H1 (cell line): Measurements from ENCODE around the gene NUDT7. TPM values are rescaled to one million over a fixed set of nuclear protein-coding genes. Genes with fewer than 3 reads are reported as not detected.

Source experiments
- CTCF ChIA-PET: fragments of 300-600 bp; sonication (Branson Sonifier 250); formaldehyde crosslinking; loops from one replicate; lab custom pipeline; 2021; ENCODE audit not compliant: partially characterized antibody; lab: Charles Lee
- POLR2A ChIA-PET: fragments of 300-600 bp; sonication (Branson Sonifier 250); formaldehyde crosslinking; loops from one replicate; lab custom pipeline; 2021; ENCODE audit warnings: inconsistent platforms; ENCODE audit not compliant: partially characterized antibody; lab: Charles Lee
- DNase-seq, 2 experiments: peaks; one replicate each; pipeline versions ENCODE4 v3.0.0 to v3.0.0-alpha.2; 2010 to 2022; ENCODE audit warnings: low spot score in 2 of 2, low read depth in 1 of 2, mixed read lengths in 1 of 2
- FAIRE-seq: peaks from 2 replicates; lab custom pipeline; 2011; peaks lifted over from hg19 to GRCh38; lab: Jason Lieb, UNC
- H2AFZ ChIP-seq: 2 replicates; pipeline ENCODE4 v1.8.1; 2012; ENCODE audit warnings: low read length, inconsistent platforms
- H2AK5ac ChIP-seq: 2 replicates; pipeline ENCODE4 v1.6.1; 2013; ENCODE audit warnings: low read depth, low read length
- H2BK120ac ChIP-seq: replicated peaks from 2 replicates; pipeline ENCODE3; 2013; ENCODE audit warnings: low read depth, low read length, inconsistent platforms
- H2BK12ac ChIP-seq: 2 replicates; pipeline ENCODE4 v1.6.1; 2013; ENCODE audit warnings: low read depth, low read length
- H2BK15ac ChIP-seq: 2 replicates; pipeline ENCODE4 v1.6.1; 2013; ENCODE audit warnings: low read length
- H2BK20ac ChIP-seq: 2 replicates; pipeline ENCODE4 v1.6.1; 2013; ENCODE audit warnings: low read length
- H2BK5ac ChIP-seq: 2 replicates; pipeline ENCODE4 v1.6.1; 2013; ENCODE audit warnings: low read depth, low read length
- H3K14ac ChIP-seq: 2 replicates; pipeline ENCODE4 v1.6.1; 2013; ENCODE audit warnings: inconsistent platforms; ENCODE audit not compliant: insufficient read length
- H3K18ac ChIP-seq: 2 replicates; pipeline ENCODE4 v1.6.1; 2013; ENCODE audit warnings: low read length; ENCODE audit errors: extremely low read depth
- H3K23ac ChIP-seq: 2 replicates; pipeline ENCODE4 v1.6.1; 2013; ENCODE audit warnings: inconsistent platforms; ENCODE audit not compliant: insufficient read length
- H3K23me2 ChIP-seq: 2 replicates; pipeline ENCODE4 v1.6.1; 2013; ENCODE audit warnings: low read depth, low read length
- H3K27ac ChIP-seq: 2 replicates; pipeline ENCODE4 v1.6.1; 2011; ENCODE audit warnings: low read depth, low read length, inconsistent platforms
- H3K27me3 ChIP-seq, 4 experiments: replicated peaks in 1 of 4; 1 replicate in 1 of 4; 2 replicates in 3 of 4; pipeline versions ENCODE4 v1.6.1 to v1.8.1; 2011 to 2013; ENCODE audit warnings: low read length in 3 of 4, mild to moderate bottlenecking in 3 of 4, inconsistent platforms in 2 of 4, mixed read lengths in 2 of 4, moderate library complexity in 1 of 4; ENCODE audit not compliant: control insufficient read depth in 3 of 4, insufficient read depth in 3 of 4; ENCODE audit errors: extremely low read depth in 1 of 4
- H3K36me3 ChIP-seq, 4 experiments: 2 replicates each; pipeline versions ENCODE4 v1.6.1 to v1.8.1; 2011 to 2013; ENCODE audit warnings: mild to moderate bottlenecking in 4 of 4, low read length in 3 of 4, moderate library complexity in 2 of 4, control low read depth in 1 of 4, inconsistent platforms in 1 of 4; ENCODE audit not compliant: insufficient read depth in 4 of 4, control insufficient read depth in 2 of 4
- H3K4ac ChIP-seq: replicated peaks from 2 replicates; pipeline ENCODE3; 2013; ENCODE audit warnings: low read length, low read depth, mixed read lengths, inconsistent platforms; ENCODE audit not compliant: insufficient read length
- H3K4me1 ChIP-seq, 4 experiments: replicated peaks in 1 of 4; 1 replicate in 1 of 4; 2 replicates in 3 of 4; pipeline versions ENCODE4 v1.6.1 to v1.8.1; 2011 to 2013; ENCODE audit warnings: low read length in 3 of 4, inconsistent platforms in 2 of 4, mixed read lengths in 1 of 4; ENCODE audit not compliant: insufficient read depth in 4 of 4, control insufficient read depth in 3 of 4
- H3K4me2 ChIP-seq, 2 experiments: 2 replicates each; pipeline versions ENCODE4 v1.6.1 to v1.8.1; 2011 to 2013; ENCODE audit warnings: low read depth in 2 of 2, low read length in 2 of 2, control low read depth in 1 of 2, inconsistent platforms in 1 of 2, mild to moderate bottlenecking in 1 of 2; ENCODE audit not compliant: insufficient read depth in 1 of 2
- H3K4me3 ChIP-seq, 4 experiments: fragments of 200-600, 300-600 bp in 1 of 4; sonication (generic), shearing (Covaris generic), sonication (Bioruptor Twin) in 1 of 4; 2 replicates each; pipeline versions ENCODE4 v1.5.1 to v1.8.1; 2011 to 2016; ENCODE audit warnings: low read length in 4 of 4, low read depth in 3 of 4, control low read depth in 2 of 4, inconsistent platforms in 2 of 4, mild to moderate bottlenecking in 2 of 4, mixed read lengths in 1 of 4, moderate library complexity in 1 of 4; ENCODE audit not compliant: insufficient read depth in 2 of 4; ENCODE audit errors: extremely low read depth in 1 of 4
- H3K56ac ChIP-seq: replicated peaks from 2 replicates; pipeline ENCODE3; 2013; ENCODE audit warnings: low read depth, mild to moderate bottlenecking, mixed read lengths, low read length, inconsistent platforms; ENCODE audit not compliant: insufficient read length
- H3K79me1 ChIP-seq: 2 replicates; pipeline ENCODE4 v1.6.1; 2013; ENCODE audit warnings: low read depth, low read length, control low read depth
- H3K79me2 ChIP-seq, 2 experiments: 2 replicates each; pipeline versions ENCODE4 v1.6.1 to v1.8.1; 2012 to 2013; ENCODE audit warnings: low read length in 2 of 2, mild to moderate bottlenecking in 2 of 2, inconsistent platforms in 1 of 2; ENCODE audit not compliant: insufficient read depth in 2 of 2, control insufficient read depth in 1 of 2
- H3K9ac ChIP-seq, 4 experiments: replicated peaks in 1 of 4; 1 replicate in 1 of 4; 2 replicates in 3 of 4; pipeline versions ENCODE4 v1.6.1 to v1.8.1; 2011 to 2013; ENCODE audit warnings: low read depth in 3 of 4, low read length in 3 of 4, control low read depth in 2 of 4, mild to moderate bottlenecking in 2 of 4, moderate library complexity in 2 of 4, inconsistent platforms in 1 of 4; ENCODE audit errors: extremely low read depth in 1 of 4
- H3K9me3 ChIP-seq, 2 experiments: 2 replicates each; pipeline versions ENCODE4 v1.6.1 to v1.8.1; 2012 to 2013; ENCODE audit warnings: mild to moderate bottlenecking in 2 of 2, moderate library complexity in 2 of 2, control low read depth in 1 of 2, inconsistent platforms in 1 of 2, low read depth in 1 of 2, low read length in 1 of 2, mixed read lengths in 1 of 2; ENCODE audit not compliant: insufficient read depth in 2 of 2
- H4K20me1 ChIP-seq, 2 experiments: replicated peaks in 1 of 2; 2 replicates each; pipeline versions ENCODE3 to v1.8.1; 2011 to 2013; ENCODE audit warnings: inconsistent platforms in 2 of 2, low read length in 2 of 2, mild to moderate bottlenecking in 1 of 2; ENCODE audit not compliant: insufficient read depth in 2 of 2, control insufficient read depth in 1 of 2
- H4K5ac ChIP-seq: 2 replicates; pipeline ENCODE4 v1.6.1; 2013; ENCODE audit warnings: low read length, low read depth, mixed read lengths, inconsistent platforms; ENCODE audit not compliant: insufficient read length
- H4K8ac ChIP-seq: 2 replicates; pipeline ENCODE4 v1.8.0; 2013; ENCODE audit warnings: mild to moderate bottlenecking, moderate library complexity, low read length, inconsistent platforms; ENCODE audit not compliant: insufficient read depth; ENCODE audit errors: extremely low read depth
- H4K91ac ChIP-seq: replicated peaks from 2 replicates; pipeline ENCODE3; 2013; ENCODE audit warnings: low read length, mixed read lengths, inconsistent platforms; ENCODE audit not compliant: insufficient read length
- CREB1 ChIP-seq: IDR thresholded peaks from 2 replicates; pipeline ENCODE4 v1.6.1; 2012; ENCODE audit warnings: inconsistent platforms
- CTCF ChIP-seq, 3 experiments: IDR thresholded peaks; 1 replicate in 2 of 3; 2 replicates in 1 of 3; pipeline versions ENCODE4 v1.5.1 to v1.6.1; 2011; ENCODE audit warnings: low read length in 3 of 3, mild to moderate bottlenecking in 3 of 3, inconsistent platforms in 2 of 3, low read depth in 1 of 3, moderate library complexity in 1 of 3; ENCODE audit not compliant: insufficient read depth in 1 of 3; ENCODE audit errors: control extremely low read depth in 1 of 3
- RAD21 ChIP-seq, 2 experiments: IDR thresholded peaks in 1 of 2; conservative IDR thresholded peaks in 1 of 2; 2 replicates each; pipeline ENCODE4 v1.6.1; 2011; ENCODE audit warnings: low read depth in 2 of 2, low read length in 2 of 2, improper control_type of control experiment in 1 of 2, inconsistent platforms in 1 of 2, mild to moderate bottlenecking in 1 of 2, moderate library complexity in 1 of 2
- SIN3A ChIP-seq, 2 experiments: IDR thresholded peaks in 1 of 2; conservative IDR thresholded peaks in 1 of 2; 2 replicates each; pipeline ENCODE4 v1.6.1; 2011 to 2012; ENCODE audit warnings: low read length in 2 of 2, improper control_type of control experiment in 1 of 2, low read depth in 1 of 2, mild to moderate bottlenecking in 1 of 2
- SUZ12 ChIP-seq: fragments of 200-600 bp; sonication (generic); IDR thresholded peaks from 2 replicates; pipeline ENCODE4 v1.6.1; 2012; ENCODE audit warnings: mild to moderate bottlenecking, inconsistent platforms, low read length, moderate library complexity, mixed read lengths
- TAF7 ChIP-seq: optimal IDR thresholded peaks from 2 replicates; pipeline ENCODE3; 2011; ENCODE audit warnings: low read depth, mild to moderate bottlenecking, inconsistent platforms, low read length, moderate library complexity, borderline replicate concordance
- TEAD4 ChIP-seq: IDR thresholded peaks from 2 replicates; pipeline ENCODE4 v1.6.1; 2012; ENCODE audit warnings: low read depth, low read length, inconsistent platforms, mixed read lengths
- WGBS, 2 experiments: shearing (Covaris generic) in 1 of 2; methylation state at CpG; one replicate each; pipeline versions ENCODE4 v1.1.6 to v1.1.7; 2013 to 2015; ENCODE audit warnings: low lambda C conversion rate in 2 of 2, mixed read lengths in 2 of 2, inconsistent platforms in 1 of 2, low coverage in 1 of 2, missing lambda C conversion rate in 1 of 2; ENCODE audit not compliant: insufficient replicate concordance in 2 of 2, insufficient coverage in 1 of 2, insufficient read length in 1 of 2; ENCODE audit errors: extremely low coverage in 1 of 2, missing lambda C conversion rate in 1 of 2; 5-methylcytosine and 5-hydroxymethylcytosine counted together
- polyA plus RNA-seq, 7 experiments: library from polyadenylated mRNA; depleted of rRNA in 3 of 7; stranded (reverse) in 5 of 7; unstranded in 2 of 7; fragments of >200 nt in 5 of 7; fragments of 200-250 nt in 2 of 7; gene quantifications; 1 replicate in 5 of 7; 2 replicates in 1 of 7; 4 replicates in 1 of 7; pipeline versions ENCODE4 v1.2.1 to v1.2.3, GENCODE V29; 2011 to 2013; ENCODE audit warnings: missing spikeins in 2 of 7, mixed read lengths in 2 of 7
- total RNA-seq: library from RNA; stranded (reverse); fragmentation: NEBNext Ultra II Directional; extraction: Animal tissue kit (Norgen Biotek cat#: 25700); gene quantifications from 2 replicates; pipeline ENCODE4 v1.2.1, GENCODE V29; 2021

Gene NUDT7
- total and polyA plus RNA-seq, 2 of the 8 experiments (the other 6 are each of a cell fraction or from before 2014, with no cell fraction given), result 8.8 to 19.7 TPM

GRCh38 chr16:77675464-77676324, 46.6 kb upstream of the NUDT7 start:
- Histone ChIP-seq H3K79me1 (no peaks in the 10 kb centered on the region), H4K91ac (no peak overlapping the region), H2BK20ac (no peak overlapping the region), H3K4ac (no peak overlapping the region), H3K23ac (no peak overlapping the region), H4K20me1 (no peaks in the 10 kb centered on the region), H3K9me3 (no peaks in the 10 kb centered on the region; a peak in 1 of 4 replicates), H3K56ac (no peak overlapping the region), H2BK120ac (no peak overlapping the region), H2BK12ac (no peak overlapping the region), H3K14ac (no peak overlapping the region), H4K5ac (no peak overlapping the region), H3K27me3 (peaks cover 0 to 1% (median 0%) of the 10 kb centered on the region in 4 experiments; a peak in 1 of 7 replicates), H3K4me2 (no peak overlapping the region), H2AK5ac (no peak overlapping the region), H3K4me1 (no peaks in the 10 kb centered on the region; a peak in 1 of 7 replicates), H3K23me2 (no peaks in the 10 kb centered on the region), H3K9ac (no peak overlapping the region), H3K79me2 (no peaks in the 10 kb centered on the region), H3K27ac (no peak overlapping the region), H3K36me3 (no peaks in the 10 kb centered on the region), H2AFZ (no peak overlapping the region), H4K8ac (no peak overlapping the region), H2BK5ac (no peak overlapping the region), H3K4me3 (no peak overlapping the region), H2BK15ac (no peak overlapping the region), H3K18ac (no peak overlapping the region)
- ChIA-PET CTCF (interaction anchor here (0.6 to 4.7 kb wide), 38 partner anchors 9 to 431 kb away, joined by 3 to 50 read pairs (median 5); partner anchors contain the start of gene WWOX), POLR2A (no interaction called here)
- TF ChIP-seq SIN3A (conservative IDR thresholded peaks at IDR 0.05 in 1 of 2, IDR thresholded peaks at IDR 0.05 in 1 of 2; ENCODE audit: low read depth in 1 of 2, low read length in 2 of 2) (0 out of 4 replicates have a peak, but pooled peaks of 1 of the 2 experiments have one; percentile 33), RAD21 (IDR thresholded peaks at IDR 0.05 in 1 of 2, conservative IDR thresholded peaks at IDR 0.05 in 1 of 2; ENCODE audit: low read depth in 2 of 2, low read length in 2 of 2) (peak; percentile 99 to 100), CTCF (IDR thresholded peaks at IDR 0.05; ENCODE audit: control extremely low read depth in 1 of 3, insufficient read depth in 1 of 3, low read depth in 1 of 3, low read length in 3 of 3) (peak; percentile 44 to 95 (median 91)), TAF7 (no peak), CREB1 (peak; percentile 32; the same call in 1 of the 2 replicates), TEAD4 (0 out of 2 replicates have a peak, but pooled peaks have one; percentile 21), SUZ12 (no peak)
- peak; percentile 100 for FAIRE-seq
- WGBS, 2 experiments, result 39% methylated on average over 15 of the region's 15 CpGs; no CpG with 5 or more reads in 1 of the 2 experiments
- DNase-seq, result peak; percentile 29 to 87
